Progenitor cell of endocrine pancreas (in vitro differentiated cells): ENCODE data around the gene LRRC26. TPM values are rescaled to one million over a fixed set of nuclear protein-coding genes. Genes with fewer than 3 reads are reported as not detected.

Source experiments
- DNase-seq: peaks from one replicate; pipeline ENCODE4 v3.0.0; 2021; ENCODE audit warnings: low spot score; ENCODE audit not compliant: unreplicated experiment
- H3K27ac Mint-ChIP-seq: 2 replicates; pipeline ENCODE4 v1.8.0; 2021; ENCODE audit warnings: mild to moderate bottlenecking, moderate library complexity, mixed read lengths
- H3K27me3 Mint-ChIP-seq: 2 replicates; pipeline ENCODE4 v1.8.0; 2021; ENCODE audit warnings: mixed read lengths
- H3K36me3 Mint-ChIP-seq: 2 replicates; pipeline ENCODE4 v1.8.0; 2022; ENCODE audit warnings: mixed read lengths; ENCODE audit not compliant: insufficient read depth
- H3K4me1 Mint-ChIP-seq: 2 replicates; pipeline ENCODE4 v1.8.0; 2021; ENCODE audit warnings: low read depth, mixed read lengths
- H3K4me3 Mint-ChIP-seq: 2 replicates; pipeline ENCODE4 v1.8.0; 2021; ENCODE audit warnings: low read depth, mild to moderate bottlenecking, moderate library complexity, mixed read lengths
- H3K9me3 Mint-ChIP-seq: 2 replicates; pipeline ENCODE4 v1.8.0; 2021; ENCODE audit warnings: low read depth, mixed read lengths
- CTCF ChIP-seq: fragments of 200-600 bp; sonication (generic); IDR thresholded peaks from one replicate; pipeline ENCODE4 v1.5.0; 2021; ENCODE audit warnings: antibody characterized with exemption, mild to moderate bottlenecking; ENCODE audit not compliant: unreplicated experiment
- total RNA-seq: library from RNA; stranded (reverse); gene quantifications from 2 replicates; pipeline ENCODE4 v1.2.1, GENCODE V29; 2021

LRRC26 gene
- total RNA-seq, 1 donor from 2014 or later: 0.89 TPM

GRCh38 chr9:137185921-137186320 is 16.1 kb upstream of the LRRC26 start:
- no peaks in the 10 kb centered on the region for H3K27me3 Mint-ChIP-seq

GRCh38 chr9:137184881-137185660 is 15.2 kb upstream of the LRRC26 start:
- H3K4me1 Mint-ChIP-seq: peaks cover 15% of the 10 kb centered on the region
- H3K36me3 Mint-ChIP-seq: peaks cover 4% of the 10 kb centered on the region
- no peak for DNase-seq
- no peaks in the 10 kb centered on the region for H3K9me3 Mint-ChIP-seq
- no peak overlapping the region for H3K27ac Mint-ChIP-seq
- no peak overlapping the region for H3K4me3 Mint-ChIP-seq
- TF ChIP-seq CTCF: no peak
- H3K27me3 Mint-ChIP-seq: no peaks in the 10 kb centered on the region

More at GRCh38 chr9:137185921-137186320, 16.1 kb upstream of the LRRC26 start:
- H3K4me3 Mint-ChIP-seq: no peak overlapping the region
- H3K27ac Mint-ChIP-seq: no peak overlapping the region
- H3K9me3 Mint-ChIP-seq: no peaks in the 10 kb centered on the region
- DNase-seq: no peak
- H3K36me3 Mint-ChIP-seq: peaks cover 4% of the 10 kb centered on the region
- peaks cover 15% of the 10 kb centered on the region for H3K4me1 Mint-ChIP-seq
- TF ChIP-seq CTCF: no peak

GRCh38 chr9:137183980-137184595 is 14.2 kb upstream of the LRRC26 start:
- no peak for TF ChIP-seq CTCF
- Mint-ChIP-seq H3K27ac (no peak overlapping the region), H3K36me3 (peaks cover 4% of the 10 kb centered on the region)

GRCh38 chr9:137182836-137183235 is 13.0 kb upstream of the LRRC26 start:
- H3K9me3 Mint-ChIP-seq: no peaks in the 10 kb centered on the region
- H3K27ac Mint-ChIP-seq: no peak overlapping the region
- peaks cover 4% of the 10 kb centered on the region for H3K36me3 Mint-ChIP-seq
- H3K27me3 Mint-ChIP-seq: no peaks in the 10 kb centered on the region
- no peak for TF ChIP-seq CTCF
- no peak overlapping the region for H3K4me3 Mint-ChIP-seq
- H3K4me1 Mint-ChIP-seq: peaks cover 7% of the 10 kb centered on the region
- DNase-seq: no peak

More at GRCh38 chr9:137183980-137184595, 14.2 kb upstream of the LRRC26 start:
- no peak for DNase-seq
- Mint-ChIP-seq H3K4me3 (peak overlapping the region; percentile 16), H3K4me1 (peaks cover 9% of the 10 kb centered on the region), H3K9me3 (no peaks in the 10 kb centered on the region), H3K27me3 (no peaks in the 10 kb centered on the region)

- no peaks in the 10 kb centered on the region for H3K9me3 Mint-ChIP-seq
- no peak overlapping the region for H3K27ac Mint-ChIP-seq
- no peak for TF ChIP-seq CTCF
- peaks cover 9% of the 10 kb centered on the region for H3K36me3 Mint-ChIP-seq
- H3K27me3 Mint-ChIP-seq: no peaks in the 10 kb centered on the region
- DNase-seq: no peak
- no peak overlapping the region for H3K4me3 Mint-ChIP-seq
- H3K4me1 Mint-ChIP-seq: peaks cover under 1% of the 10 kb centered on the region
These were observed 11.8 kb upstream of the LRRC26 start for GRCh38 chr9:137181680-137182079.
